GM08714 (cell line): ENCODE results near the gene CLASP1.
"Not testable (repeated sequence)": the region's sequence is repeated elsewhere in the genome, so short reads cannot be mapped to it uniquely, and the experiment has no call there.

ENCODE experiments used
- H3K4me3 ChIP-seq: fragments of 200-500 bp; sonication (Bioruptor generic); 2 replicates; pipeline ENCODE4 v1.5.1; 2014; ENCODE audit warnings: mild to moderate bottlenecking, low read length, inconsistent platforms
- ZNF274 ChIP-seq: IDR thresholded peaks from 2 replicates; pipeline ENCODE4 v1.6.1; 2012; ENCODE audit warnings: mild to moderate bottlenecking, low read depth, low read length

The CLASP1 gene

DNA sequence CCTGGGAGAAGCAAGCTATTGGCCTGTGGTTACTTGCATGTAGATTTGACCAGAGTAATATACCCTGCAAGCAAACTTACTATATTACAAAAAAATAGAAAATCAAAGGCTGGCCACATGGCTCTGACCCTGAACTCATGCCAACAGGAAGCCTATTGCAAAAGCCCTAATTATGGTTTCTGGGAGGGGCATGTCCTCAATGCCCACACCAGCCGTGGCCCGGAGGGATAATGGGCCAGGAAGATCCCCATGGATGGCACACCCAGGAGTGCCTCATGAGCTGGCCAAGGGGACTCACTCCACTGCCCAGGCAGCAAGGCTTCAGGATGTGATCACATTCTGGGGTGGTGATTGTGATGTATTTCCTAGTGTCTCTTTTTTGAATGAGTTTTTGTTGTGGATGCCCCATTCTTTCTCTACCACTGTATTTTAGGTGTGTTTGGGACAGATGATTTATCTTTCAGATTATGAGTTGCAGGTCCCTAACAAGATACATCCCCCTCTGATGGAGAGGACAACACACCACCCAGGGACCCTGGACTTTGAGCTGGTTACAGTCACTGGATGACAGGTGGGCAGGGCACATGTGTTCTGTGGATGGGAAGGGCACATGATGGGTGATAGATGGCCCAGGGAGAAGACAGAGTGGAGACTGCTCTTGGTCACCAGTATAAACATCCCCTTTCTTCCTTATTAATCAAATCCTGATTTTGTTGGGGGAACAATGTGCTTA, 345.6 kb downstream of the CLASP1 start:
- no peak overlapping the region for H3K4me3 ChIP-seq
- no peak for TF ChIP-seq ZNF274

GRCh38 chr2:121301190-121301589, 348.1 kb downstream of the CLASP1 start:
- not testable (repeated sequence) for H3K4me3 ChIP-seq

- H3K4me3 ChIP-seq: no peak overlapping the region
- TF ChIP-seq ZNF274: no peak
Observed at GRCh38 chr2:121298476-121298875, 350.8 kb downstream of the CLASP1 start.

DNA sequence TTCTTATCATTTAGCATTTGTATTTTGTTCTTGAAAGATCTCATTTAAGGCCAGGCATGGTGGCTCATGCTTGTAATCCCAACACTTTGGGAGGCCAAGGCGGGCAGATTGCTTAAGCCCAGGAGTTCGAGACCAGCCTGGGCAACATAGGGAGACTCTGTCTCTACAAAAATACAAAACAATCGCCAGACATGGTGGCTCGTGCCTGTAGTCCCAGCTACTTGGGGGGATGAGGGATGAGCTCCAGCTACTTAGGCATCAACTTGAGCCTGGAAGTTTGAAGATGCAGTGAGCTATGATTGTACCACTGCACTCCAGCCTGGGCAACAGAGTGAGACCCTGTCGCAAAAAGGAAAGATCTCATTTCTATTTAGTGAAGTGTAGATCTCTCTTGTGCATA, 351.4 kb downstream of the CLASP1 start:
- H3K4me3 ChIP-seq: not testable (repeated sequence)

DNA sequence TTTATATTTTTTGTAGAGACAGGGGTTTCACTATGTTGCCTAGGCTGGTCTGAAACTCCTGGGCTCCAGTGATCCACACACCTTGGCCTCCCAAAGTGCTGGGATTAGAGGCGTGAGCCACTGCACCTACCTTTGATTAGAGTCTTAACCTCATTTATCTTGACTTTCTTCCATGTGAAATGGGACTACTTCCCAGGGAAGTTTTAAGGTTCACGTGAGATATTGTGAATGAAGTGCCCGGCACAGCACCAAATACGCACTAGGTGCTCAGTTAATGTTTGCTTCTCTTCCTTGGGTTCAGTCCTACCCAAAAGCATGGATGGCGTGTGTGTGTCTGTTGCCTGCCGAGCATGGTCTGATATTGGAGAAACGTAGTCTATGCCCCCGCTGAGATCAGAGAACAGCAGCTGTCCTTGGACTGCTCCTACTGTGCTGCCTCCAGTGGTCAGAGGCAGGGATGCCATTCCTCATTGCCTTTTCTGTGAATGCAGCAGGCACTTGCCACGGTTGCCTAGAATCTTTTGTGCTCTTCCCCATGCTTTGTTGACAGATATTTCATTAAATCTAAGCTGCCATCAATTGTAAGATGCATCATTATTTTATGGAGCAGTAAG, 351.9 kb downstream of the CLASP1 start:
- TF ChIP-seq ZNF274: no peak
- no peak overlapping the region for H3K4me3 ChIP-seq

GRCh38 chr2:121295911-121296650, 353.2 kb downstream of the CLASP1 start:
- no peak for TF ChIP-seq ZNF274
- no peak overlapping the region for H3K4me3 ChIP-seq

DNA sequence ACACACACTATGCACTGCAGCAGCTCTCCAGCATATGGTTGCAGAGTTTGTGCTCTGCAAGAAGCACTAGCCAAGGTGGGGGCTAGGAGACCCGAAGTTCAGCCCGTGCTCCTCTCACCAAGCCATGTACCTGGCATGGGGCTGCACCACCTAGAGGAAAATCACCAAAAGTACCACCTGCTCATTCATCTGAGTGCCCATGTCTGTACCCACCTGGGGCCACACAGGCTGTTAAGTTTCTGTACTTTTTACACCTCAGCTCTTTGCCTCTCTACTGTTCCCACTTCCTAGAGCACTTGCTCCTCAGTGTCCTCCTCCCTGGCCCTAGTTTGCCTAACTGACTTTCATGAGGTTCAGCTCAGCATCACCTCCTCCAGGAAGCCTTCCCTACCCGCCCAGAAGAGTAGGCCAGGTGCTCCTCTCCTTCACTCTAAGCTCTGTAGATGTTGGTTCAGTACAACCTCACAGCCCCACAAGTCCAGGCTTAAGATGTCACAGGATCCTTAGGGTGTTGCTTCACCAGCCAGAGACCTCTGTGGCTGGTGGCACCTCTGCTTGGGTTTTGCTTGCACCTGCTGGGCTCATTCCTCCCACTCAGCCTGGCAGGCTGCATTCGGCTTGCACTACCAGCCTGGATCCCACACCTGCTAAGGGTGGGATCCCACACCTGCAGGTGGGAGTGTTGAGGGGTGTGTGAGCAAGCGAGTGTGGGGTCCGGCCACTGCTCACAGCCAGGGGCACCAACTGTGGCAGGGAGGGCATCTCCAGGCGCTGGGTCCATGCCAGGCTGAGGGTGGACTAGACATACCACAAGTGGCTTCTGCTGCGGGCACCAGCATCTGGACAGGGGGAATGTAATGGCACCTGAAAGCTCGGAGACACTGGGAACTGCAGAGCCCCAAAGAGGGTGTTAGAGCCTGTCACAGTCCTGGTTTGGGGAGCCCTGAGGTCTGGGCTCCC, 354.1 kb downstream of the CLASP1 start:
- H3K4me3 ChIP-seq: no peak overlapping the region
- no peak for TF ChIP-seq ZNF274

DNA sequence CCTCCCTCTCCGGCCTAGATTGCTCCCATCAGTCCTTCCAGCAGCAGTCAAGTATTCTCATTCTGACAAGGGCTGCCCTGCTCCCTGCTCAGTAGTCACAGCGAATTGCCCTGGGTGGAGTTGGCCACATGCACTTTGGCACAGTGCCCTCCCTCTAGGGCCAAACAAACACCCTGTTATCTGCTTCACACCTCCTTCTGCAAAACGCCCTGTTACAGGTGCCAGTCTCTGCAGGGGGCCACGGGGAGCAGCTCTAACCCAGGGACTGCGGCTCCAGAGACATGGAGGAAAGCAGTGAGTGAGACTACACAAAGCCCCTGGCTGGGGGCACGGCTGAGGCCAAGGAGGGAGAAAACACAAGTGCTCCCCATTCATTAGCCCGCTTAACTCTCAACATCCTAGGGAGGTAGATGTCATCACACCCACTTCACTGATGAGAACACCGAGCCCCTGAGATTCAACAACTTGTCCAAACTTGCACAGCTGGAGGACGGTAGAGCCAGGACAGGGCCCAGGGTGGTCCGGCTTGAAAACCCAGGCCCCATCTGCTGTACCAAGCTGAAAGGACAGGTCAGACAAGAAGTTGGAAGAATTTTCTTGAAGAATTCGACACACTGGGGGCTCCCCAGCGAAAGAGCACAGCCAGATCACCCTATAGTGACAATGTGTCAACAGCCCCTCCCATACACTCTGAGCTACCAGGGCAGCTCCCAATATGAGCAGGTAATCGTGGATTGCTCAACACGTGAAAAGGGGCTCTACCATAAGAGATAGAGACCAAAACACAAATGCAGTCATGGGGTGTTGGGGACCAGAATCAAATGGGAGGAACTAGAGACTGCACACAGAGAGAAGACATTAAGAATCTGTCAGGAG, 355.6 kb downstream of the CLASP1 start:
- no peak overlapping the region for H3K4me3 ChIP-seq

DNA sequence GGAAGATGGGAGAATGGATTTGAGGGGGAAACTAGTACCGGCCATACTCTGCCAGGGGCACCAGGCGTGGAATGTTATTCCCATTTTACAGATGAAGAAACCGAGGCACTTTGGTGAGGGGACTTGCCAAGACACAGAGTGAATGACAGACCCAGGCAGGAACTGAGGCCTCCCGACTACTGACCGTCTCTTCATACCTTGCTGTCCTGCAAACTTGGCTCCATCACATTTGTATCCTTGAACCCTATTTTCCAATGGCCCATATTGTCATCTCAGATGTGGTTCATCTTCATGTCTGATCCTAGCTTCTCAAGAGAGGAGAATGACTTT, 358.0 kb downstream of the CLASP1 start:
- TF ChIP-seq ZNF274: no peak
- no peak overlapping the region for H3K4me3 ChIP-seq

More for the DNA sequence above, 355.6 kb downstream of the CLASP1 start:
- no peak for TF ChIP-seq ZNF274

DNA sequence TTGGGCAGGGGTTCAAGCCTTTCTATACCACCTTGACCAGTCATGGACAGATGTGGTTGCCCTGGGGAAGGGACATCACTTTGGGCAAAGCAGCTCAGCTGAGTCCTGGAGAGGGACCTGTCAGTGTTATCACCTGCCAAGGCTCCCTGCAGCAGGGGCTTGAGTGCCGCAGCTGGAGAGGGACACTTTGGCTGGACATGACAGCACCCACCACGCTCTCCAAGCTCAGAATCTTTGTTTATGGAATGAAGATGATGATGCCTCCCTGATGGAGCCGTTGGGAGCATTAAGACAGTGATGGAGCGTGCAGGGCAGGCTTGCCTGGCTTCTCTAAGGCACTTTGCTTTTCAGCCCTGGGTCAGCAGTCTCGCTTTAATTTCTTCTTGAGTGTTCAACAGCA, 360.0 kb downstream of the CLASP1 start:
- TF ChIP-seq ZNF274: no peak
- H3K4me3 ChIP-seq: no peak overlapping the region

DNA sequence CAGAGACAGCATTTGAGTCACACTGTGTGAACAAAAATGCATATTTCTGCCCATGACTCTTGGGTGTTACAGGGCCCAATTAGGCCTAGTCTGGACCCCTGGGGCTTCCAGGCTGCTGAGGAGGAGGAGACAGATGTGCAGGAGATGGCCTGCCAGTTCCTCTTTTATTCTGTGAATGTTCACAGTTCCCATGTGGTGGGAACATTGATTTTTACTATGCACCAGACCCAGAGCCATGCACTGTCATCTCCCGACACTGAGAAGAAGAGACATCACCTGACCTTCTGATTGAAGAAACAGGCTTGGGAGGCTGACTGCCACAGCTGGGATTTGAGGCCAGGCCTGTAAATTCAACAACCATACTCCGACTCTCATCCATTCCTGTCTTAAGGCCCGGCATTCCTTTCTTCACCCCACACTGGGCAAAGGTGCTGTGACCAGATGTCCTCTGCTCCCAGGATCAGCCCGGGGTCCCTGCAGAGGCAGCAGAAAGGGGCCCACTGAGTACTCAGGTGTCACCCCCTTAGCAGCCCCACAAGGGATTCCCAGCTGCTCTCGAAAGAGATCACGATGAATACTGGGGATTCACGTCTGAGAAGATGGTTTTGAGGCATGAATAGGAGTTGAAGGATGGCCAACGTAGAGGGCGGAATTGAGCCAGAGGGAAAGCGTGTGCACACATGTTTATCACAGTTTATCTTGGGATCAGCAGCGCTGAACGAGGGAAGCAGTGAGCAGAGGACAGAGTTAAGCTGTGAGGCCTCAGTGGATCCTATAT, 360.6 kb downstream of the CLASP1 start:
- TF ChIP-seq ZNF274: no peak

GRCh38 chr2:121287956-121288355, 361.3 kb downstream of the CLASP1 start:
- no peak overlapping the region for H3K4me3 ChIP-seq
- no peak for TF ChIP-seq ZNF274

More for the DNA sequence above, 360.6 kb downstream of the CLASP1 start:
- H3K4me3 ChIP-seq: no peak overlapping the region
